K562 (cell line): ENCODE results near the gene STIL. TPM values are rescaled to one million over a fixed set of nuclear protein-coding genes. Genes with fewer than 3 reads are reported as not detected.

ENCODE experiments used
- BHLHE40 ChIP-seq: IDR thresholded peaks from 2 replicates; pipeline ENCODE4 v1.6.1; 2011; ENCODE audit warnings: low read length, improper control_type of control experiment
- CBX5 ChIP-seq: IDR thresholded peaks from 2 replicates; pipeline ENCODE4 v1.6.1; 2014; ENCODE audit warnings: low read depth, borderline replicate concordance
- CCNT2 ChIP-seq: IDR thresholded peaks from 2 replicates; pipeline ENCODE4 v1.6.1; 2011; ENCODE audit warnings: borderline replicate concordance, low read depth, mild to moderate bottlenecking, moderate library complexity, mixed read lengths, low read length; ENCODE audit not compliant: insufficient read length; ENCODE audit errors: extremely low read depth
- E2F3 ChIP-seq: fragments of 250-450 bp; sonication (Bioruptor Pico); IDR thresholded peaks from 2 replicates; pipeline ENCODE4 v1.4.0; 2020; ENCODE audit warnings: mild to moderate bottlenecking
- E2F8 ChIP-seq: fragments of 450-650 bp; IDR thresholded peaks from 2 replicates; pipeline ENCODE4 v1.7.1; 2018; ENCODE audit warnings: mild to moderate bottlenecking, low read depth; ENCODE audit not compliant: partially characterized antibody
- ESRRA ChIP-seq: fragments of 450-650 bp; IDR thresholded peaks from 2 replicates; pipeline ENCODE4 v1.6.1; 2014; ENCODE audit warnings: low read depth, mild to moderate bottlenecking, moderate library complexity, borderline replicate concordance
- MIER1 ChIP-seq: fragments of 450-650 bp; IDR thresholded peaks from 2 replicates; pipeline ENCODE4 v1.6.1; 2016; ENCODE audit warnings: antibody characterized with exemption, mild to moderate bottlenecking, low read depth
- NCOA1 ChIP-seq: fragments of 450-650 bp; IDR thresholded peaks from 2 replicates; pipeline ENCODE4 v1.6.1; 2016; ENCODE audit warnings: low read depth
- NKRF ChIP-seq: fragments of 450-650 bp; IDR thresholded peaks from 2 replicates; pipeline ENCODE4 v1.6.1; 2016; ENCODE audit warnings: borderline replicate concordance
- POLR2A ChIP-seq: fragments of 450-650 bp; conservative IDR thresholded peaks from 2 replicates; pipeline ENCODE4 v1.6.1; 2016
- PRDM10 ChIP-seq: fragments of 450-650 bp; IDR thresholded peaks from 2 replicates; pipeline ENCODE4 v1.6.1; 2018; ENCODE audit not compliant: partially characterized antibody
- PTTG1 ChIP-seq: fragments of 450-650 bp; IDR thresholded peaks from 2 replicates; pipeline ENCODE4 v1.6.1; 2016; ENCODE audit warnings: low read depth, mild to moderate bottlenecking, missing genetic modification characterization, missing compliant biosample characterization
- PURB ChIP-seq: sonication (generic); formaldehyde crosslinking; IDR thresholded peaks from 2 replicates; pipeline ENCODE4 v1.9.0; 2021; ENCODE audit warnings: low read depth, mild to moderate bottlenecking, missing genetic modification reagents
- RBFOX2 ChIP-seq: fragments of 200-400 bp; formaldehyde crosslinking; IDR thresholded peaks from 2 replicates; pipeline ENCODE4 v1.6.1; 2017; ENCODE audit warnings: low read depth, mild to moderate bottlenecking, low read length, moderate library complexity
- RBM15 ChIP-seq: fragments of 200-400 bp; formaldehyde crosslinking; IDR thresholded peaks from 2 replicates; pipeline ENCODE4 v1.6.1; 2018; ENCODE audit warnings: mild to moderate bottlenecking, low read length, moderate library complexity; ENCODE audit not compliant: insufficient read depth
- ZBTB26 ChIP-seq: fragments of 450-650 bp; formaldehyde crosslinking; IDR thresholded peaks from 2 replicates; pipeline ENCODE4 v1.4.0; 2022; ENCODE audit warnings: missing genetic modification characterization
- ZNF134 ChIP-seq: fragments of 250-450 bp; sonication (Bioruptor Pico); conservative IDR thresholded peaks from 2 replicates; pipeline ENCODE4 v1.4.0; 2020
- polyA plus RNA-seq, 8 experiments: library from polyadenylated mRNA; depleted of rRNA in 4 of 8; stranded (reverse) in 5 of 8; unstranded in 3 of 8; fragments of >200 nt; fragmentation: Nextera tagmentation in 2 of 8; fragmentation: Illumina TruSeq in 1 of 8; extraction: Ambion mirVana in 2 of 8; extraction: Trizol in 1 of 8; gene quantifications; 2 replicates each; pipeline versions ENCODE4 v1.2.1 to v1.2.3, GENCODE V29; 2011 to 2014; ENCODE audit warnings: inconsistent platforms in 1 of 8, missing spikeins in 1 of 8
- total RNA-seq, 7 experiments: library from RNA; depleted of rRNA in 6 of 7; stranded (reverse); fragments of >200 nt in 6 of 7; fragmentation: Illumina TruSeq in 2 of 7; extraction: Trizol in 2 of 7; gene quantifications; 2 replicates each; pipeline versions ENCODE4 v1.2.1 to v1.2.3, GENCODE V29; 2011 to 2021; ENCODE audit warnings: low replicate concordance in 1 of 7

Gene STIL
- total and polyA plus RNA-seq, 9 of the 15 experiments (the other 6 are each of a cell fraction or from before 2014, with no cell fraction given) = 10.5 to 77.4 (median 39.6) TPM

GRCh38 chr1:47215713-47216112 is 98.2 kb downstream of the STIL start (continued):
- peak; percentile 12 for TF ChIP-seq E2F8
- TF ChIP-seq PURB (CRISPR knock-in tag) = no peak
- no peak for TF ChIP-seq NKRF
- no peak for TF ChIP-seq ESRRA
- TF ChIP-seq ZNF134 = no peak
- TF ChIP-seq MIER1 = no peak
- no peak for TF ChIP-seq NCOA1
- TF ChIP-seq CBX5 = no peak
- 0 out of 2 replicates have a peak, but pooled peaks have one; percentile 17 for TF ChIP-seq BHLHE40
- TF ChIP-seq POLR2A = peak; percentile 51; the same call in 1 of the 2 replicates
- TF ChIP-seq E2F3 (CRISPR knock-in tag) = no peak
- no peak for TF ChIP-seq RBM15
- TF ChIP-seq PTTG1 (tag) = no peak
- TF ChIP-seq PRDM10 = peak; percentile 6
- 0 out of 2 replicates have a peak, but pooled peaks have one; percentile 34 for TF ChIP-seq RBFOX2
- no peak for TF ChIP-seq CCNT2
- no peak for TF ChIP-seq ZBTB26 (CRISPR knock-in tag)
